Measurements from ENCODE around the gene CFAP251. TPM values are rescaled to one million over a fixed set of nuclear protein-coding genes. Genes with fewer than 3 reads are reported as not detected.

CFAP251 gene
- total RNA-seq, 1 experiment from 2014 or later: 5.5 TPM

- intact Hi-C loops (cut with micrococcal nuclease; ENCODE audit: unreplicated experiment): no loop called here
- no peak for DNase-seq (ENCODE audit: low spot score)
- peaks cover 42% of the 10 kb centered on the region for H3K4me1 ChIP-seq (ENCODE audit: insufficient read depth, low read length, poor library complexity, severe bottlenecking)
- POLR2A ChIA-PET (ENCODE audit: low non-redundant PET): interaction anchor here (0.7 kb wide), 1 partner anchor 288 kb away, joined by 5 read pairs; no protein-coding TSS in a partner anchor
- TF ChIP-seq, protein P1, sequence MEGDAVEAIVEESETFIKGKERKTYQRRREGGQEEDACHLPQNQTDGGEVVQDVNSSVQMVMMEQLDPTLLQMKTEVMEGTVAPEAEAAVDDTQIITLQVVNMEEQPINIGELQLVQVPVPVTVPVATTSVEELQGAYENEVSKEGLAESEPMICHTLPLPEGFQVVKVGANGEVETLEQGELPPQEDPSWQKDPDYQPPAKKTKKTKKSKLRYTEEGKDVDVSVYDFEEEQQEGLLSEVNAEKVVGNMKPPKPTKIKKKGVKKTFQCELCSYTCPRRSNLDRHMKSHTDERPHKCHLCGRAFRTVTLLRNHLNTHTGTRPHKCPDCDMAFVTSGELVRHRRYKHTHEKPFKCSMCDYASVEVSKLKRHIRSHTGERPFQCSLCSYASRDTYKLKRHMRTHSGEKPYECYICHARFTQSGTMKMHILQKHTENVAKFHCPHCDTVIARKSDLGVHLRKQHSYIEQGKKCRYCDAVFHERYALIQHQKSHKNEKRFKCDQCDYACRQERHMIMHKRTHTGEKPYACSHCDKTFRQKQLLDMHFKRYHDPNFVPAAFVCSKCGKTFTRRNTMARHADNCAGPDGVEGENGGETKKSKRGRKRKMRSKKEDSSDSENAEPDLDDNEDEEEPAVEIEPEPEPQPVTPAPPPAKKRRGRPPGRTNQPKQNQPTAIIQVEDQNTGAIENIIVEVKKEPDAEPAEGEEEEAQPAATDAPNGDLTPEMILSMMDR (conservative IDR thresholded peaks at IDR 0.05; ENCODE audit: low read depth, low read length): no peak
- BruUV-seq (replicated peaks): no TSS peak
- CTCF ChIA-PET: no interaction called here
- no peak overlapping the region for H3K4me3 ChIP-seq (ENCODE audit: low read depth, low read length, poor library complexity, severe bottlenecking)
- H3K27me3 ChIP-seq (replicated peaks; ENCODE audit: insufficient read depth, low read depth, low read length, poor library complexity): no peaks in the 10 kb centered on the region
- H3K36me3 ChIP-seq (ENCODE audit: insufficient read depth, low read length, poor library complexity, severe bottlenecking): peaks cover 3% of the 10 kb centered on the region
- H3K27ac ChIP-seq (ENCODE audit: low read depth, low read length, poor library complexity, severe bottlenecking): no peak overlapping the region
- H3K9me3 ChIP-seq (ENCODE audit: low read depth, low read length, poor library complexity, severe bottlenecking): no peaks in the 10 kb centered on the region
Measured at GRCh38 chr12:121921066-121921465, 2.7 kb downstream of the CFAP251 start.

DNA sequence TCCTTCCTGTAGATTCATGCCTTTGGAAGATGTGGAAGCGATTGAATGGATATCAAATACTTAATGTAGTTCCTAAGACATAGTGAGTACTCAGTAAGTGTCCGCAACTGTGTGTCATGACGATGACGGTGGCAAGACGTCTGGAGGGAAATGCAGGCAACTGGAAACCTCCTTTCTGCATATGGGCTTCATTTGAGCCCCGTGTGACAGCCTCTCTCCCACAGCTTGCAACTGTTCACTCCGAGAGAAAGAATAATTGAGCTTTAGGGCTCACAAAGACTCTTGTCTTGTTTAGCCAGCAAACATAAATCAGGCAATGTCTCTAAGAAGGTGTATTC lies 6.9 kb downstream of the CFAP251 start:
- CTCF ChIA-PET: no interaction called here

DNA sequence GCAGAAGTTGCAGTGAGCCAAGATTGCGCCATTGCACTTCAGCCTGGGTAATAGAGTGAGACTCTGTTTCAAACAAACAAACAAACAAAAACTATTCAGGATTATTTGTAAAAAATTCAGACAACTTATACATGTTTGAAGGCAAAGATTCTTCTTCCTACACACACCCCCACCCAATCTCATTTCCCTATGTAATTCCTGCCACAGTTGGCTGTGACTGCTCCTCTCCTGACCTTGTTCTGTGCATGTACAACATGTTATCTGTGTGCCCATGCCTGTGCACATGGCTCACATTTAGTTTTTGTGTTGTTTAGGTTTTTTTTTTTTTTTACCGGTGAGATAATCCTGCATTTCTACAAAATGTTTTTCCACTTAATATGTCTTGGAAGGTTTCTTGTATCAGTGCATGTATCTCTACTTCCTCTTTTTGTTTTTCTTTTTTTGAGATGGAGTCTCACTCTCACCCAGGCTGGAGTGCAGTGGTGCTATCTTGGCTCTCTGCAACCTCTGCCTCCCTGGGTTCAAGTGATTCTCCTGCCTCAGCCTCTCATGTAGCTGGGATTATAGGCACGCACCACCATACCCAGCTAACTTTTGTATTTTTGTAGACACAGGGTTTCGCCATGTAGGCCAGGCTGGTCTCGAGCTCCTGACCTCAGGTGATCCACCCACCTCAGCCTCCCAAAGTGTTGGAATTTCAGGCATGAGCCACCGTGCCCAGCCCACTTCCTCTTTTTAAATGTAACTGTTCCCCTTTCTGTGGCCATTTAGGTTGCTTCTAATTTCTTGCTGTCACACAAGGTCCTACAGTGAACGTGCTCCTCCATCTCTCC lies 8.7 kb downstream of the CFAP251 start:
- Histone ChIP-seq H3K27me3 (replicated peaks; ENCODE audit: insufficient read depth, low read depth, low read length, poor library complexity) (no peaks in the 10 kb centered on the region), H3K4me3 (ENCODE audit: low read depth, low read length, poor library complexity, severe bottlenecking) (no peak overlapping the region), H3K9me3 (ENCODE audit: low read depth, low read length, poor library complexity, severe bottlenecking) (no peaks in the 10 kb centered on the region), H3K4me1 (ENCODE audit: insufficient read depth, low read length, poor library complexity, severe bottlenecking) (peaks cover 29% of the 10 kb centered on the region), H3K27ac (ENCODE audit: low read depth, low read length, poor library complexity, severe bottlenecking) (no peak overlapping the region), H3K36me3 (ENCODE audit: insufficient read depth, low read length, poor library complexity, severe bottlenecking) (no peaks in the 10 kb centered on the region)
- ChIA-PET POLR2A (ENCODE audit: low non-redundant PET) (interaction anchor here (0.6 kb wide), 1 partner anchor 35 kb away, joined by 16 read pairs; no protein-coding TSS in a partner anchor), CTCF (no interaction called here)
- TF ChIP-seq EZH2 (IDR thresholded peaks at IDR 0.05; ENCODE audit: borderline replicate concordance, low read depth, low read length, poor library complexity, severe bottlenecking): no peak
- TF ChIP-seq, protein P1 (conservative IDR thresholded peaks at IDR 0.05; ENCODE audit: low read depth, low read length): no peak
- no peak for DNase-seq (ENCODE audit: low spot score)
- intact Hi-C loops (cut with micrococcal nuclease; ENCODE audit: unreplicated experiment): no loop called here
- no TSS peak for BruUV-seq (replicated peaks)

More for the DNA sequence above, 6.9 kb downstream of the CFAP251 start:
- Histone ChIP-seq H3K4me1 (ENCODE audit: insufficient read depth, low read length, poor library complexity, severe bottlenecking) (peaks cover 29% of the 10 kb centered on the region), H3K27ac (ENCODE audit: low read depth, low read length, poor library complexity, severe bottlenecking) (peak overlapping the region; percentile 88), H3K9me3 (ENCODE audit: low read depth, low read length, poor library complexity, severe bottlenecking) (no peaks in the 10 kb centered on the region), H3K36me3 (ENCODE audit: insufficient read depth, low read length, poor library complexity, severe bottlenecking) (no peaks in the 10 kb centered on the region), H3K4me3 (ENCODE audit: low read depth, low read length, poor library complexity, severe bottlenecking) (no peak overlapping the region), H3K27me3 (replicated peaks; ENCODE audit: insufficient read depth, low read depth, low read length, poor library complexity) (no peaks in the 10 kb centered on the region)
- peak; percentile 63 for DNase-seq (ENCODE audit: low spot score)
- POLR2A ChIA-PET (ENCODE audit: low non-redundant PET): no interaction called here
- TF ChIP-seq, protein P1 (conservative IDR thresholded peaks at IDR 0.05; ENCODE audit: low read depth, low read length): no peak
- no peak for TF ChIP-seq EZH2 (IDR thresholded peaks at IDR 0.05; ENCODE audit: borderline replicate concordance, low read depth, low read length, poor library complexity, severe bottlenecking)
- intact Hi-C loops (cut with micrococcal nuclease; ENCODE audit: unreplicated experiment): loop anchor here (2.0 kb wide), 1 partner anchor 97 kb away; no protein-coding TSS in a partner anchor
- BruUV-seq (replicated peaks): TSS peak; percentile 77
